ENCODE results near the gene ADH7.

The ADH7 gene

GRCh38 chr4:99366491-99366890 lies 68.7 kb downstream of the ADH7 start:
- DNase-seq: no peak
- no peak for TF ChIP-seq CTCF (IDR thresholded peaks at IDR 0.05)
- Mint-ChIP-seq H3K27ac (no peak overlapping the region), H3K36me3 (ENCODE audit: low read depth) (no peaks in the 10 kb centered on the region), H3K9me3 (peaks cover 19% of the 10 kb centered on the region), H3K4me1 (no peaks in the 10 kb centered on the region), H3K4me3 (no peak overlapping the region), H3K27me3 (ENCODE audit: low read depth, poor library complexity) (peaks cover 5% of the 10 kb centered on the region)

GRCh38 chr4:99362768-99363167 lies 72.4 kb downstream of the ADH7 start:
- TF ChIP-seq CTCF (IDR thresholded peaks at IDR 0.05): no peak
- Mint-ChIP-seq H3K4me1 (no peaks in the 10 kb centered on the region), H3K27ac (no peak overlapping the region), H3K9me3 (peaks cover 39% of the 10 kb centered on the region), H3K4me3 (no peak overlapping the region), H3K27me3 (ENCODE audit: low read depth, poor library complexity) (peaks cover 5% of the 10 kb centered on the region), H3K36me3 (ENCODE audit: low read depth) (no peaks in the 10 kb centered on the region)
- no peak for DNase-seq
